Hepatocyte (in vitro differentiated cells): ENCODE results near the gene R3HDM4. TPM values are rescaled to one million over a fixed set of nuclear protein-coding genes. Genes with fewer than 3 reads are reported as not detected.

Source experiments
- DNase-seq: peaks from one replicate; pipeline ENCODE4 v3.0.0-alpha.2; 2016; ENCODE audit warnings: low spot score
- H2AFZ ChIP-seq: fragments of 200-600 bp; sonication (generic); 2 replicates; pipeline ENCODE4 v1.6.0; 2016; ENCODE audit warnings: antibody characterized with exemption, mild to moderate bottlenecking
- H3K27ac ChIP-seq: fragments of 200-600 bp; sonication (generic); 2 replicates; pipeline ENCODE4 v1.5.1; 2016; ENCODE audit warnings: mild to moderate bottlenecking
- H3K27me3 ChIP-seq: fragments of 200-600 bp; sonication (generic); 2 replicates; pipeline ENCODE4 v1.6.1; 2016
- H3K36me3 ChIP-seq: fragments of 200-600 bp; sonication (generic); replicated peaks from 2 replicates; pipeline ENCODE4 v1.5.1; 2016; ENCODE audit warnings: low read depth; ENCODE audit not compliant: insufficient read depth
- H3K4me1 ChIP-seq: fragments of 200-600 bp; sonication (generic); 2 replicates; pipeline ENCODE4 v1.5.1; 2016; ENCODE audit warnings: mild to moderate bottlenecking, moderate library complexity; ENCODE audit not compliant: insufficient read depth
- H3K4me2 ChIP-seq: fragments of 200-600 bp; sonication (generic); 2 replicates; pipeline ENCODE4 v1.6.0; 2016
- H3K4me3 ChIP-seq: fragments of 200-600 bp; sonication (generic); 2 replicates; pipeline ENCODE4 v1.5.1; 2016; ENCODE audit warnings: mild to moderate bottlenecking
- H3K79me2 ChIP-seq: fragments of 200-600 bp; sonication (generic); 2 replicates; pipeline ENCODE4 v1.6.0; 2017; ENCODE audit warnings: mild to moderate bottlenecking
- H3K9me2 ChIP-seq: fragments of 200-600 bp; sonication (generic); replicated peaks from 2 replicates; pipeline ENCODE4 v1.6.0; 2017; ENCODE audit warnings: mild to moderate bottlenecking; ENCODE audit not compliant: insufficient read depth
- H3K9me3 ChIP-seq: fragments of 200-600 bp; sonication (generic); 2 replicates; pipeline ENCODE4 v1.5.1; 2016; ENCODE audit warnings: low read depth, mild to moderate bottlenecking
- H4K20me1 ChIP-seq: fragments of 200-600 bp; sonication (generic); 2 replicates; pipeline ENCODE4 v1.6.0; 2016; ENCODE audit warnings: mild to moderate bottlenecking; ENCODE audit not compliant: insufficient read depth, poor library complexity, severe bottlenecking
- EZH2 ChIP-seq: fragments of 200-600 bp; sonication (generic); IDR thresholded peaks from 2 replicates; pipeline ENCODE4 v1.6.1; 2016; ENCODE audit warnings: antibody characterized with exemption, mild to moderate bottlenecking, borderline replicate concordance
- EZH2phosphoT487 ChIP-seq: fragments of 200-600 bp; sonication (generic); IDR thresholded peaks from one replicate; pipeline ENCODE4 v1.6.1; 2018; ENCODE audit warnings: antibody characterized with exemption, mild to moderate bottlenecking, low read depth, moderate library complexity; ENCODE audit not compliant: unreplicated experiment, severe bottlenecking
- WGBS: methylation state at CpG from one replicate; pipeline ENCODE4 v1.1.6; 2016; ENCODE audit warnings: low lambda C conversion rate; ENCODE audit errors: missing lambda C conversion rate; 5-methylcytosine and 5-hydroxymethylcytosine counted together
- polyA plus RNA-seq: library from polyadenylated mRNA; unstranded; fragments of >200 nt; fragmentation: Nextera tagmentation; extraction: Ambion mirVana; gene quantifications from 2 replicates; pipeline ENCODE4 v1.2.1, GENCODE V29; 2016
- total RNA-seq: library from RNA; depleted of rRNA; stranded (reverse); fragments of >200 nt; gene quantifications from 2 replicates; pipeline ENCODE4 v1.2.3, GENCODE V29; 2014
- TF ChIP-seq, protein P1 (sequence below): fragments of 200-600 bp; sonication (generic); IDR thresholded peaks from 2 replicates; pipeline ENCODE4 v1.5.1; 2016; ENCODE audit warnings: antibody characterized with exemption, mild to moderate bottlenecking; ENCODE audit not compliant: poor library complexity

The R3HDM4 gene
- total and polyA plus RNA-seq, 2 experiments from 2014 or later: 44.1 to 86.6 TPM

DNA sequence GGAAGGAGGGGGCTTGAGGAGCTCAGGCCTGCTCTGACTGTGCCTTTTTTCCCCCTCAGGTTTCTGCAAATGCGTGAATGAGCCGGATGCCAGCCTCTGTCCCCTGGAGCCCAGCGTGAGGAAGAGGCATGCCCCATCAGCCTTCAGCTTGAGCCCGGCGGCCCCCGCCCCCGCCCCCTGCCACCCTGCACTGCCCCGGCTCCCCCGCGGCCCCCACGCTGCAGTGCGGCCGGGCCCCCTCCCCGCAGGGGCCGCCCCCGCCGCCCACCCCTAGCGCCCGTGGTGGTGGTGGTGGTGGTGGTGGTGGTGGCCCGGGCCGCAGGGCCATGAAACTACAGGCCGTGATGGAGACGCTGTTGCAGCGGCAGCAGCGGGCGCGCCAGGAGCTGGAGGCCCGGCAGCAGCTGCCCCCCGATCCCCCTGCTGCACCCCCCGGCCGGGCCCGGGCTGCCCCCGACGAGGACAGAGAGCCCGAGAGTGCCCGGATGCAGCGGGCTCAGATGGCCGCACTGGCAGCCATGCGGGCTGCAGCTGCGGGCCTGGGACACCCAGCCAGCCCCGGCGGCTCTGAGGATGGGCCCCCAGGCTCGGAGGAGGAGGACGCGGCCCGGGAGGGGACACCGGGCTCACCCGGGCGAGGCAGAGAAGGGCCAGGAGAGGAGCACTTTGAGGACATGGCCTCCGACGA lies 16.3 kb upstream of the R3HDM4 start:
- H3K27ac ChIP-seq: no peak overlapping the region
- H3K36me3 ChIP-seq: no peaks in the 10 kb centered on the region
- H3K4me2 ChIP-seq: peak overlapping the region; percentile 98

DNA sequence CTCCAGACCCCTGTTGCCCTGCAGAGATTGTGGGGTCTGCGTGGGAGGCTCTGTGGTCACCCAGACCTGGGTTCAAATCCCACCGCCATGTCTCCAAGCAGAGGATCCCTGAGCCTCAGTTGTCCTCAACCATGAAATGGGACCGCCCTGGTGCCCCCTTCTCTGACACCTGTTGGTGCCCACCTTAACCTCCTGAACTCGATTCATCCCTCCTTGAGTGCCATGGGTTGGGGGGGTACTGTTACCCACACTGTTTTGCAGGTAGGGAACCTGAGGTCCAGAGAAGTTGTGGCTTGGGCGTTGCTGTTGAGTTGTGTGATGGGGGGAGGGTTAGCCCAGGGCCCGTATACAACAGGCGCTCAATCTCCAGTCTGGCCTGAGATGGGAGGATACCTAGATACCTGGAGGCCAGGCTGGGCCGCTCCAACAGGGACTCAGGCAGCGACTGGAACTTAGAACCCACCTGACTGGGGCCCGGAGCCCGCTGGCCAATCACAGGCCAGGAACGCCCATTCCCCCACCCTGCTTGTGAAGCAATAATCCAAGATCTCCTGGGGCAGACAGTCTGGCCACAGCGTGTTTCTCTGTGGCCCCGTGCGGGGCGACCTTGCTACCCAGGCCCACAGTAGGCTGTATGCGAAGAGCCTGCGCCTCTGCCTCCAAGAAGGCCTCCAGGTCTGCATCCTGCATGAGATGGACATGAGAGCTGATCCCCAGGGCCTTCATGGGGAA lies 15.6 kb upstream of the R3HDM4 start:
- Histone ChIP-seq H3K27ac (peak overlapping the region; percentile 96), H2AFZ (no peak overlapping the region), H3K27me3 (no peaks in the 10 kb centered on the region), H4K20me1 (peaks cover 52% of the 10 kb centered on the region), H3K9me3 (no peaks in the 10 kb centered on the region), H3K9me2 (no peaks in the 10 kb centered on the region), H3K4me2 (peak overlapping the region; percentile 98), H3K79me2 (peaks cover 91% of the 10 kb centered on the region), H3K4me3 (peak overlapping the region; percentile 70), H3K4me1 (peaks cover 26% of the 10 kb centered on the region), H3K36me3 (no peaks in the 10 kb centered on the region)
- TF ChIP-seq, protein P1, sequence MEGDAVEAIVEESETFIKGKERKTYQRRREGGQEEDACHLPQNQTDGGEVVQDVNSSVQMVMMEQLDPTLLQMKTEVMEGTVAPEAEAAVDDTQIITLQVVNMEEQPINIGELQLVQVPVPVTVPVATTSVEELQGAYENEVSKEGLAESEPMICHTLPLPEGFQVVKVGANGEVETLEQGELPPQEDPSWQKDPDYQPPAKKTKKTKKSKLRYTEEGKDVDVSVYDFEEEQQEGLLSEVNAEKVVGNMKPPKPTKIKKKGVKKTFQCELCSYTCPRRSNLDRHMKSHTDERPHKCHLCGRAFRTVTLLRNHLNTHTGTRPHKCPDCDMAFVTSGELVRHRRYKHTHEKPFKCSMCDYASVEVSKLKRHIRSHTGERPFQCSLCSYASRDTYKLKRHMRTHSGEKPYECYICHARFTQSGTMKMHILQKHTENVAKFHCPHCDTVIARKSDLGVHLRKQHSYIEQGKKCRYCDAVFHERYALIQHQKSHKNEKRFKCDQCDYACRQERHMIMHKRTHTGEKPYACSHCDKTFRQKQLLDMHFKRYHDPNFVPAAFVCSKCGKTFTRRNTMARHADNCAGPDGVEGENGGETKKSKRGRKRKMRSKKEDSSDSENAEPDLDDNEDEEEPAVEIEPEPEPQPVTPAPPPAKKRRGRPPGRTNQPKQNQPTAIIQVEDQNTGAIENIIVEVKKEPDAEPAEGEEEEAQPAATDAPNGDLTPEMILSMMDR: no peak
- TF ChIP-seq EZH2 (no peak), EZH2phosphoT487 (no peak)
- 81% methylated on average over 18 of the region's 18 CpGs for WGBS
- DNase-seq: peak; percentile 86

More for the DNA sequence above, 16.3 kb upstream of the R3HDM4 start:
- no peak overlapping the region for H3K4me3 ChIP-seq
- no peaks in the 10 kb centered on the region for H3K9me2 ChIP-seq
- no peaks in the 10 kb centered on the region for H3K27me3 ChIP-seq
- no peak overlapping the region for H2AFZ ChIP-seq
- WGBS: 100% methylated on average over 1 of the region's 51 CpGs
- peaks cover 31% of the 10 kb centered on the region for H3K4me1 ChIP-seq
- DNase-seq: no peak
- no peaks in the 10 kb centered on the region for H3K9me3 ChIP-seq
- H3K79me2 ChIP-seq: peaks cover 91% of the 10 kb centered on the region
- H4K20me1 ChIP-seq: peaks cover 59% of the 10 kb centered on the region
- TF ChIP-seq, protein P1: no peak
- TF ChIP-seq EZH2phosphoT487 (no peak), EZH2 (no peak)

DNA sequence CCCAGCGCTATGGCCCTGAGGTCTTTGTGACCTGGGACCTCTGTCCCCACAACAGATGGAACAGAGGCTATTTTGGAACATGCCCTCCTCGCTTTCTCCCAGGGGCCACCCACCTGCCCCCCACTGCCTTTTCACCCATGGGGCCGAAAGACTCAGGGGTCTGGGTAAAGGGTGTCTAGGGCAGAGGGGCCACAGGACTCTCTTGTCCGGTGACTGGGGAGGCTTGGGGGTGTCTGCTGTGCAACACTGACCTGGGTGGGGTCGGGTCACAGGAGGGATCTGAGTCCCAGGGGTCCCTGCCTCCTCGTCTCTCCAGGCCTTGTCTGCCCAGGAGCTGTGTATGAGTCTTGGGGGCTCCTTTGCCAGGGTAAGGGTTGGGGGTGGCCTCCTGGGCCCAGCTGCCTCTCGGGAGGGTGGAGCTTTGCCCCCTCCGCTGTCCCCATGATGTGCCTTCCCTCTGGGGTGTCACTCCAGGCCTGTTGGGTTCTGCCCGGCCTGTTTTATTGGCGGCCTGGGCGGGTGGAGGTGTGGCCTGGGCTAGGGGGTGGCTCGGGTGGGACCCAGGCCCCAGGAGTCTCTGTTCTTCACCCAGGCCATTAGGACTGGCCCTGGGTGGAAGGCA lies 14.9 kb upstream of the R3HDM4 start:
- H3K27me3 ChIP-seq: no peaks in the 10 kb centered on the region
- H3K27ac ChIP-seq: peak overlapping the region; percentile 96
- H3K4me3 ChIP-seq: peak overlapping the region; percentile 70
- no peaks in the 10 kb centered on the region for H3K9me3 ChIP-seq
- H3K4me2 ChIP-seq: peak overlapping the region; percentile 98
- no peaks in the 10 kb centered on the region for H3K9me2 ChIP-seq
- no peaks in the 10 kb centered on the region for H3K36me3 ChIP-seq
- WGBS: 35% methylated on average over 7 of the region's 12 CpGs
- H3K79me2 ChIP-seq: peaks cover 83% of the 10 kb centered on the region
- peaks cover 44% of the 10 kb centered on the region for H4K20me1 ChIP-seq
- H3K4me1 ChIP-seq: peaks cover 21% of the 10 kb centered on the region
- TF ChIP-seq, protein P1: no peak
- TF ChIP-seq EZH2phosphoT487: no peak
- TF ChIP-seq EZH2: no peak
- no peak overlapping the region for H2AFZ ChIP-seq
- DNase-seq: peak; percentile 77
